DMS153 treated with DMSO at 0.1 percent for 48 hours (cell line): ENCODE results near the gene ADAMTSL3.

Experiments
- DNase-seq: peaks from one replicate; lab custom pipeline; 2025; ENCODE audit not compliant: unreplicated experiment; lab: John Stamatoyannopoulos, UW

Gene ADAMTSL3

DNA sequence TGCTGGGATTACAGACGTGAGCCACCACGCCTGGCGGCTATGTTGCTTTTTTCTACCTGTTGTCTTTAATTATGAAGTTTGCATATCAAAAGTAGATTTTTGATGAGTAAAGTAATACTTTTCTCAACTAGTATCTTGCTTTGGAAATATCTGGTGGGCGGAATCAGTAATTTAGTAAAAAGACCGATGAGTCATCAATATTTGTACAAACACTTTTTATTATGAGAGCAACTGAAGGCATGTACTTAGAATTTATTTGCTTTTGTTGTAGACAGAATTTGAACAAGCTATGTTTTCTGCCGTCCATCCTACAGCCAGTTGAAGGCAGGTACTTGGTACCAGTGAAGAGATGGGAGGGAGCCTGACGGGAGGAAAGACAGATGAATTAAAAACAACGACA lies 164.7 kb downstream of the ADAMTSL3 start:
- DNase-seq: no peak

DNA sequence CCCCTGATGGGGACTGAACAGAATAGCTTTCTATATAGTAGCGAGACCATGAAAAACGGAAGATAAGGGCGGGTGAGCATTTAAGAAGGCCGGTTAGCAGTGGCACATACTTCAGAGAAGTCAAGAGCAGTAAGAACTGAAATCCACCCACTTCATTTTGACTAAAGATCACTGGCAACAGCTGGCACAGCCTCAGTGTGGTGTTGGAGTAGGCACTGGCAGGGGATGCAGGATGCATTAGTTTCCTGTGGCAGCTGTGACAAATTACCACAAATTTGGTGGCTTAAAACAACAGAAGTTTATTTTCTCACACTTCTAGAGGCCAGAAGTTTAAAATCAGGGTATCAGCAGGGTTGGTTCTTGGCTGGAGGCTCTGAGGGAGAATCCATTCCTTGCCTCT lies 176.5 kb downstream of the ADAMTSL3 start:
- DNase-seq: no peak

DNA sequence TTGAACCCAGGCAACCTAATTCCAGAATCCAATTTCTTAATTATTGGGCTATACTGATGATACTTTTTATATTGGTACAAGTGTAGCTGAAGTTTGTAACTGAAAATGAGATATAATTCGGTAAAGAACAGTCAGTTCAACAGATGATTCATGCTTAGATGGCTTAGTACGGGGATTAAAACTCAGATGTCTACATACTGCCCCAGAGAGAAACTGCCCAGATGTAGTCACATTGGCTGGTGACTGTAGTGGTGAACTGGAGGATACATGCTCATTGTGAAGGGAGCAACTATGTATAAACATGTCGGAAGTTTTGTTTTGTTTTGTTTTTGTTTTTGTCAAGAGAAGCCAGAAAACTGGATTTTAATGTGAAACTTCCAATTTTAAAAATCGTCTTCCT lies 179.6 kb downstream of the ADAMTSL3 start:
- DNase-seq: no peak

DNA sequence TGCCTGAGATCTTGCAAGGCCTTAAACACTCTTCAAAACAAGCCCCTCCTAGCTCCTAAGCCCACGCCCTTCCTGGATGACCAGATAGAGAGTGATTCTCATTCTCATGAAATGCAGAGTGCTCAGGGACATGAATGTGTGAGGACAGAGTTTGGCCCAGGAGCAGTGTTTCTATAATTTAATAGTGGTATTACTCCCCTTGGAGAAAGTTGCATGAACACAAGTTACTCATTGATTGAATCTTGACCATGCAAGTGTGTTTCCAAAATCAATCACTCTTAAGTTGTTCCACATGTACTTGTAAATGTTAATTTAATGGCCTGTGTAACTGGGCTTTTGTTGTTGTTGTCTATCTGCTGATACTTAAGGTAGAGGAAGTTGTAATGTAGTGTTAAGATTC lies 181.6 kb downstream of the ADAMTSL3 start:
- no peak for DNase-seq

DNA sequence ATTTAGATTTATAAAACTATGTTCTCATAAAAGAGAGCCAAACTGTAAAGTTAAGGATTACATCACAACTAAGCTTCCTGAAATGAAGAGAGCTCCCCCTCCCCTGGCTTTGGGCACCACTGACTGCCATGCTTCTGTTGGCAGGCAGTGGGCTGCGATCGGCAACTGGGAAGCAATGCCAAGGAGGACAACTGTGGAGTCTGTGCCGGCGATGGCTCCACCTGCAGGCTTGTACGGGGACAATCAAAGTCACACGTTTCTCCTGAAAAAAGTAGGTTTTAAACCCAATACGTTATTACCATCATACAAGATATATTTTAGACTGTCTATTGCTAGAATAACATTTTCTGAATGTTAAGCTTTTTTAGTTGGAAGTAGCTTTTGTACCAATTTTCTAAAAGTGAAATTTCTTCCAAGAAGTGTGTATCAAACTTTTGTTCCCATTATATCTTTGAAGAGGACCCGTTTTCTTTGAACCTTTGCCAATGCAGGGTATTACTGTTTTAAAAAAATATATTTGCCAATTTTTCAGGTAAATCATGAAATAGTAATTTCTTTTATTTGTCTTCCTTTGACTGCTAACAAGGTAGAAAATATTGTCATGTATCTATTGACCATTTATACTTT lies 184.1 kb downstream of the ADAMTSL3 start:
- DNase-seq: no peak

DNA sequence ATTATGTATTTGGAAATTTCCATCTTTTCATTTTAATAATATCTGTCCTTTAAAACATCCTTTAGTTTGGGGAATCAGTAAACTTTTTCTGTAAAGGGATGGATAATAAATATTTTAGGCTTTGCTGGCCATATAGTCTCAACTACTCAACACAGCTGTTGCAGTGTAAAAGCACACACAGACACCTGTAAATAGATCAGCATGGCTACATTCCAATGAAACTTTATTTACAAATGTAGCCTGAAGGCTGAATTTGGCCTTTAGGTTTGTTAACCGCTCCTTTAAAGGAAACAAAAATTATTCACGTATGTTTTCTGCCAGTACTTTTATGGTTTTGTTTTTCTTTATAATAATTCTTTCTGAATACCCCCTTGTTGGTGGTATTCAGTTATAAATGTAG lies 184.8 kb downstream of the ADAMTSL3 start:
- no peak for DNase-seq

DNA sequence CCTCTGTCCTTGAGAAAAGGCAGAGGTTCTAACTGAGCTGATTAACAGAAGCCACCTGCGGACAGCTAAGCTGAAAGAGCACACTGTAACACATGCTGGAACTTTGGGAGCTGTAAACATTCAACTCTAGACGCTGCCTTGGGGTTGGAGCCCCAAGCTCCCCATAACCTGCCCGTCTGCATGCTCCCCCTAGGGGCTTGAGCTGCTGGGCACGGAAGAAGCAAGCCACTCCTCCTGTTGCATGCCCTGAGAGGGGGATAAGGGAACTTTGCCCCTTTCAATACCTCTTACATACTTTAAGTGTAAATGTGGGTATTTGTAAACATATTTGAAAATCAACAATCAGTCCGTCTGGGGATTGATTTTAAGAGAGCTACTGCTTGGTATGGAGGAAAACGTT lies 188.4 kb downstream of the ADAMTSL3 start:
- DNase-seq: no peak

DNA sequence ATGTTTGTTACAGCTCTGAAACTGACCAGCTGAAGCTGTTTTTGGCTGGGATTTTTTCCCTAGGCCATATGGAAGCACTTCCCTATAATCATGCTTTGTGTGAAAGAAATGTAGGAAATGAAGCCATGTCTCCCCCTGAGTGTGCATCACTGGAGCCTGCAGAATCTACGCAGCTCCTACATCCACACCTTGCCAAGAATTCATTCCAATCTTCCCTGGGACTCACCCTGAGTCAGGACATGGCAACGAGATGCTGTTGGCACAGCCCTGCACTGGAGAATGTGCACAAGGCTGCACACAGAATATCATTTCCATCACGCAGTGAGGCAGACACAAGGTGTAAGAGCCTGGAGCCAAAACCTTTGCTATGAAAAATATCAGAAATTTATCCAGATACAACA lies 189.5 kb downstream of the ADAMTSL3 start:
- no peak for DNase-seq

DNA sequence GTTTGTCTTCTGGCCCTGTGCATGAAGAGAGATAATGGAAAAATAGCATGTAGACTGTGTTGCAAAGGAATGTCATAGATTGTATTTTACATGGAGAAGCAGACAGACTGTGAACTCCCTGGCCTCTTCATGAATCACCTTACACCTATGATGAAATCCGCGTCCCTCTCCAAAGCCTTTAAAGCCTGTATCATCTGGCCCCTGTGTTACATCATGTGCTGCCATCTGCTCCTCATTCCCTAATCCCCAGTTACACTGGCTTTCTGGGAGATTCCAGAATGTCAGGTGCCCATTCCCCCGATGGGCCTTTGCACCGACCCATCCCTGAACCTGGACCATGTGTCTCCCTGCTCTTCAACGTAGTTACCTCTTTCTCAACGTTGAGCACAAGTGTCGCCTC lies 190.8 kb downstream of the ADAMTSL3 start:
- DNase-seq: no peak

DNA sequence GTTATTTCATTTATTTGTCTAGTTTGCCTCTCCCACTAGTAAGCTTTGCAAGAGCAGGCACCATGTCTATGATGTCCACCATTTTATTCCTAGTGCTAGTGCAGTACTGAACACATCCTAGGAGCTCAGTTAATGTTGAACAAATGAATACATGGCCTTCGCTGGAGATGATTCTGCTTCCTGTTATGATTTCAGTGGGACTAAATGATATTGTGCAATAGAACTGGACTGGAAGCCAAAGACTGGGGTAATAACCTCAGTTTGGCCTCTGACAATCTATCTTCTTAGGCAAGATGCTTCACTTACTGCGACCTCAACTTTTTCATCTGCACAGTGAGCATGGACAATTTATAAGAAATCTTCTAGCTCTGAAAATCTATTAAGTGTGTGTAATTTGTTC lies 191.3 kb downstream of the ADAMTSL3 start:
- no peak for DNase-seq

DNA sequence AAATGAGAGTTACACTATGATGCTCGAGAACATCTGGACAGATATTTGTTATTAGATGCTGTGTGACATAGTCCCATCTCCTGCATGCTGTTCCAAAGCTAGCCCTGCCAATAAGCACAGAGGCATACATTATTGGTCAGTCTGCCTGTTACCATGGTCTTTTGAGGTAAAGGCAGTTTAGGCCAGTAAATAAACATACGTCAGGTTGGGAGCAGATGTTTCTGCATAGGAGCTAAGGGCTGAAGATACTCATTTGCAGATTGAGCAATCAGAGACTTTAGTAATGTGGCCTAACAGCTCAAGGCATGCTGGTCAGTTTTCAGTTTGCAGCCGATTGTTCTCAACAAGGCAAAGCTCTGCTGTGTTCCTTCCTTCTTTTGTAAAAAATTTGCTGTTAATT lies 192.9 kb downstream of the ADAMTSL3 start:
- no peak for DNase-seq

DNA sequence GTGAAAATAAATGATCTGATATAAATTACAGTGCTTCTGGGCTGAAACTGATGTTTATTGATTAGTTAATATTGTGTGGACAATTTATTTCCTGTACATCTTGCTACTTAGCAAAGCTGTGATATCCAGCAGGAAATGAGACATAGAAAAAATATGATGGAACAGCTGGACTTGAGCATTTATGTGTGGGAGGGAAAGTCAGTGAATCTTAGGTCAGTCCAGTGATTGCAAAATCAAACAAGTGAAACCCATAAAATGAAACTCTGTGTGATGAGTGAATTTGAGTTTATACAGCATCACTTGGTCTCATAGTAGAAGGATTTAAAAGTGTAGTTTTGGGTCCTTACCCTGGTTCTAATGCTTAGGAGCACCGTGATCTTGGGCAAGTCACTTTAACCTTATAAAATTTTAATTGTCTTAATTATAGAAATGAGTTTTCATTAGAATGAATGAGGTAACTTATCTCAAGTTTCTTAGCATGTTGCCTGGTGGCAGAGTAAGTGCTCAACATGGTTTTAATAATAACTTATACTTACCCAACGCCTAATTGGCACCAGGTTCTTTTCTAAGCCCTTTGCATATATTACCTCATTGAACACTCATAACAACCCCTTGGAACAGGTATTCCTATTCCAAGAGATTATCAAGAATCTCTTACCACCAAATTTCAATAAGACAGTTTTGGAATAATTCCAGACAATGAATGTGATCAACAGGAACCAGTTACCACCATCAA lies 194.6 kb downstream of the ADAMTSL3 start:
- DNase-seq: no peak

DNA sequence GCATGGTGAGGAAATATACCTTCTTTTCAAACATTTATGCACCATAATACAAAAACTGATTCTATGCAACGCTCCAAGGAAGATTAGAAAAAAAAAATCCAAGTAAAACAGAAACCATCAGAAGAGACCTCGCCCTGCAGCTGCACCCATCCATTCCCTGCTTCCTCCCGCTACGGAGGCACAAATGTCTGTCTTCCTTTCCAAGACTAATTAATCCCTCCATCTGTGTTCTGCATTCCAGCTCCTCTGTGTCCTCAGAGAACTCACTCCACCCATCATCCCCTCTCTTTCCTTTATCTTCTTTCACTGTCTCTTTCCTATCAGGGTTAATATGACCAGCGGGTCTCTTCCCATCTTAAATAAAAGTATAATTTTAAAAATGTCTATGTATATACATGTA lies 196.1 kb downstream of the ADAMTSL3 start:
- DNase-seq: no peak

DNA sequence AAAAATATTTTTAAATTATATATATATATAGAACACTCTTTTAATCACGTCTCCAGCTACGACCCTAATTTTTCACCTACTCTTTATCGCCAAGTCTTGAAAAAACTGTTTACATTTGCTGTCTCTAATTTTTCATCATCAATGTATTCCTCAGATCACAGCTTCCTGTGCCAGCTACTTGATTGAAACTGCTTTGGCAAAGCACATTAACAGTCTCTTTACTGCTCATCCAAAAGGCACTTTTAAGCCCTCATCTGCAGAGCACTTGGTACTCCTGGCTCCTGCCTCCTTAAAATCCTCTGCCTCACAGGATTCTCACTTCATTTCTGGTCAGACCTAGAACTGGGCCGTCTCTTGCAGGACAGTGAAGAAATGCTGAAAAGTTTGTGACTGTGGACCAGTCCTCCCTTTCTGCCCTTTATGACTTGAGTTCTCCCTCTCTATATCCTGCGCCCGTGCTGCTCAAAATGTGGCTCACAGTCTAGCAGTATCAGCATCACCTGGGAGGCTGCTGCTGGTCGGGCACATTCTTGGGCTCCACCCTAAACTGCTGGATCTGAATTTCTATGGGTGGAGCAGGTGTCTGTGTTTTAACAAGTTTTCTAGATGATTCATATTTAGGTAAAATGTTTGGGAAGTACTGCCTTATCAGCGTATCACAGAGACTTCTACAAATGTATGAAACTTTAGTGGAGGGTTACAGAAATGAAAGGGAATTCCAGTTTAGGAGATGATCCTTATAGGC lies 196.8 kb downstream of the ADAMTSL3 start:
- no peak for DNase-seq

DNA sequence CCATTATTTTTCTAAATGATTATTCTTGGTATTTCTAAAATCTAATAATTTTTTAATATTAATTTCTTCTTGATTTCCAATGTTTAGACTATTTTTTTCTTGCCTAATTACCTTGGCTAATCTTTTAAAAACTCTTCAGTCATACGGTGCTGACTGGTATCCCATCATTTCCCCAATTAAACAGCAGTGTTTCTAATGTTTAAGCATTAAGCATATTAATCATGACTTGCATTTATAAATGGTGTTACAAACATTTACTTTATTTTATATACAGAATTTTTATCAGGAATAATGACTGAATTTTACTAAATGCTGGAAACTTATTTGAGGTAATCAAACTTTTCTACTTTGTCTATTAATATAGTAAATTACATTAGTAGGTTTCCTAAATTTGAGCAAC lies 199.3 kb downstream of the ADAMTSL3 start:
- DNase-seq: no peak

DNA sequence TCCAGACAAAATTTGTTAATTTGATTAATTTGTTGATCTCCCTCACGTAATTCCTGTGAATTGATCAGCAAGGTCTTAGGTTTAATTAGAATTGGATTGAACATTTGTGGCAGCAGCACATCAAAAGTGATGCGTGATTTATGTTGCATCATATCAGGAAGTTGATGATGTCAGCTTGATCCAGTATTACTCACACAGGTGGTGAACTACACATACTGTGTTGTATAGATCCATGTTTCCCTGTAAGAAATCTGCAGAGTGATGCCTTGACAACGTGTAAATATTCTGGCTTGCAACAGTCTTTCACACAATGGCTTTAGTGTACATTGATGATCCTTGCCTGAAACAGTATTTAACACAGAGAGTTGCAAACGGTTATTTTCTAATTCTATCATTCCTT lies 200.4 kb downstream of the ADAMTSL3 start:
- DNase-seq: no peak

DNA sequence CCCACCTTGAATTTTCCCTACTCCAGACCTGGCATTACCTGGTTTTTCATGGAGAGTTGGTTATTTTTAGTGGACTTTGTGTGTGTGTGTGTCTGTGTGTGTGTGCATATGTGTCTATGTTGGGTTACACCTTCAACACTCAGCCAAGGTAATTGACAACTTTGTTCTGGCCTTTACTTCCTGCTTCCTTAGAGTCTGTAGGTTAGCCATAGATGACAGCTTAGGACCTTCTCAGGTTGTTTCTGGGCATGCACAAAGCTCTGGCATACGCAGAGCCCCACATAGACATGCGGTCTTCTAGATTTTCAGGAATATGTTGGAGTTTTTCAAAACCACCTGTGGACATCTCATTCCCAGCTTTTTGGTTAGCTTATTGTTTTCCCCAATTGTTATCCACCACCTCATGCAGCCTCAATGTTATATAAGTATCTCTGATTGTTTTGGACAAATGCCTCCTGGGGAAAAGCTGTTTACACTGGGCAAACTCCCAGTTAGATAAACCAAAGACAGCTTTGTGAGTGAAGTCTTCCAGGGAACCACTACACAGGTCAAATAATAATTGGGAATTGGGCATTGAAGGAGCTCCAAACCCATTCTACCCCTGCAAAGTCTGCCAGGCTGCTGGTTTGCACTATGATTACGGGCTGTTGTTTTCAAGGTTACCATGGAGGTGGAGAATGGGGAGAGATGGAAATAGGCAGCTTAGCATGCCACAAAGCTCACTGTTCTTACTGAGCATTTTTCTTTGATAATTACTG lies 201.2 kb downstream of the ADAMTSL3 start:
- DNase-seq: no peak

DNA sequence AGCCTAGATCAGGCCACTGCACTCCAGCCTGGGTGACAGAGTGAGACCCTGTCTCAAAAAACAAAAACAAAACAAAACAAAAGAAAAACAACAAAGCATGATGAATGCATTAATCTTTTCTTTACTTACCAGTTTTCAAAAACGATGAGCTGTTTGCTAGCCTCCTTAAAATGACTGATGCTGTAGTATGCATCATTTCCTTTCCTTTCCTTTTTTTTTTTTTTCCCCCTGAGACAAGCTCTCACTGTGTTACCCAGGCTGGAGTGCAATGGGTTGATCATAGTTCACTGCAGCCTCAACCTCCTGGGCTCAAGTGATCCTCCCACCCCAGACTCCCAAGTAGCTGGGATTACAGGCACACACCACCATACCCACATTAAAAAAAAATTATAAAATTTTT lies 202.0 kb downstream of the ADAMTSL3 start:
- DNase-seq: no peak

DNA sequence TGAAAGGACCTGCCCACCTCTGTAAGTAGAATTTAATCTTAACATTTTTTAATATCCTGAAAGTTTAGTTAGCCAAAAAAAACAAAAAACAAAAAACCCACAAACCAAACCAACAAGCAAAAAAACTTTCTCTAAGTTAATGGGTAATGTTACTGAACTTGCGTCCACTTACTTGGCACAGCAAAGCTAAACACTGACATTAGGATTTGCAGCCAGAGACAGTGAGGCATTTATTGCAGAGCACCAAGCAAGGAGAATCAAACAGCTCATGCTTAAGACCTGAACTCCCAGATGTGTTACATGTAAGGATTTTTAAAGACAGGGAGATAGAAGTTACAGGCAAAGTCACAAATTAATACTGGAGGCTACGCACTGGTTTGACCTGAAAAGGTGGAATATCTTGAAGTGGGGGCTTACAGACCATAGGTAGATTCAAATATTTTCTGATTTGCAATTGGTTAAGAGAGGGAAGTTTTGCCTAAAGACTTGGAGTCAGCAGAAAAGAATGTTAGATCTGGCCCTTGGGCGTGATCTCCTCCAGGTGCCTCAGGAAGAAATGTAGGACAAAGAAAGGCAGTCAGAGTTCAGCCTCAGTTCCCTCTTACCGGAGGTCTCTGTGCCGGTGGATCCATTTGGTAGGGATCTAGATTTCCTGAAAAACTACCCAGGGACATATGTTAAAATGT lies 205.0 kb downstream of the ADAMTSL3 start:
- DNase-seq: no peak

DNA sequence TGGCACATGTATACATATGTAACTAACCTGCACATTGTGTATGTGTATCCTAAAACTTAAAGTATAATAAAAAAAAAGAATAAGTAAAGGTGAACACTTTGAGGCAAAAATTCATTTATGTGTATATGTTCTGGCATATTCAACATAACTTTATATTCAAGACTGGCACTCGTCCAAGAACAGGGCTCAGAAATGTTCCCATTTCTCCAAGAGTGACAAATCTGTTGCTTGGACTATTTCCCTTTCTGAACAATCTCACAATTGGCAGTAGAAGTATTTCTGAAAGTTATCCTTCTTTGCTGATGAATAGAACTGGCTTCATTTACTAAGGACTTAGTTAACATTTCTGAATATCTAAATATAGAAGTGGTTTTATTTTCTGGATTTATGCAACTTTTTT lies 212.8 kb downstream of the ADAMTSL3 start:
- DNase-seq: no peak

DNA sequence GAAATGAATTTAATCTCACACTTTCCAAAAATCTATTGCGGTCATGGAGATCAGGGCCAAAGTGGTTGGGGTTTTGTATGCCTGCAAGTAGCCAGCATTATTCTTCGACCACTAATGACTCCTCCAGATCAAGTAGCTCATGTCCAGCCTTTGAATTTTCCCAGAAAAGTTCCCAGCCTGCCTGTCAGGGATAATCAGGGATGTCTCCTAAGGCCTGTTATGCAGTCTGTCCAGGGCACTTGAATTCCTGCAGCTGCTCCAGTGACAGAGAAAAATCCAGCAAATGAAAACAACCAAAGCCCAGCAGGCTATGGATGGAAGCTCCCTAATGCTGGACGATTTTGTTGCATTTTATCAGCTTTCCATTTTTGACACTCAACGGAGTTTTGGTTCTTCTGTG lies 215.4 kb downstream of the ADAMTSL3 start:
- DNase-seq: no peak
